Measurements from ENCODE around the gene PRPH. TPM values are rescaled to one million over a fixed set of nuclear protein-coding genes. Genes with fewer than 3 reads are reported as not detected.
A peak's percentile ranks its signal among the peaks of the same experiment; 100 is the strongest.

PRPH gene
- total RNA-seq, 1 donor from 2014 or later: not detected

DNA sequence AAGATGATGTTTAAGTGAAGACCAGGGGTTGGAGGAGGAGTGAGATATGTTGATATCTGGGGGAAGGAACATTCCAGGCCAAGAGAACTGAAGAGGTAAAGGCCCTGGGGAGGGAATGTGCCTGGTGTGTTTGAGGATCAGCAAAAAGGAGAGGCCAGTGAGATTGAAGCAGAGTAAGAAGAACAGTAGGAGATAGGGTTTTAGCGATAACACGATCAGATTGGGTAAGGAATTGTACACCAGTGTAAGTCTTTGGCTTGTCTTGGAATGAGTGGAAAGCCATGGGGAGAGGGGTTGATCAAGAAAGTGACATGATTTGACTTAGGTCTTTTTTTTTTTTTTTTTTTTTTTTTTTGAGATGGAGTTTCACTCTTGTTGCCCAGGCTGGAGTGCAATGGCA is 32.9 kb downstream of the PRPH start:
- H3K27ac ChIP-seq: no peak overlapping the region
- DNase-seq (no peak), ATAC-seq (no peak)
- no peaks in the 10 kb centered on the region for H3K9me3 ChIP-seq
- TF ChIP-seq, protein P1, sequence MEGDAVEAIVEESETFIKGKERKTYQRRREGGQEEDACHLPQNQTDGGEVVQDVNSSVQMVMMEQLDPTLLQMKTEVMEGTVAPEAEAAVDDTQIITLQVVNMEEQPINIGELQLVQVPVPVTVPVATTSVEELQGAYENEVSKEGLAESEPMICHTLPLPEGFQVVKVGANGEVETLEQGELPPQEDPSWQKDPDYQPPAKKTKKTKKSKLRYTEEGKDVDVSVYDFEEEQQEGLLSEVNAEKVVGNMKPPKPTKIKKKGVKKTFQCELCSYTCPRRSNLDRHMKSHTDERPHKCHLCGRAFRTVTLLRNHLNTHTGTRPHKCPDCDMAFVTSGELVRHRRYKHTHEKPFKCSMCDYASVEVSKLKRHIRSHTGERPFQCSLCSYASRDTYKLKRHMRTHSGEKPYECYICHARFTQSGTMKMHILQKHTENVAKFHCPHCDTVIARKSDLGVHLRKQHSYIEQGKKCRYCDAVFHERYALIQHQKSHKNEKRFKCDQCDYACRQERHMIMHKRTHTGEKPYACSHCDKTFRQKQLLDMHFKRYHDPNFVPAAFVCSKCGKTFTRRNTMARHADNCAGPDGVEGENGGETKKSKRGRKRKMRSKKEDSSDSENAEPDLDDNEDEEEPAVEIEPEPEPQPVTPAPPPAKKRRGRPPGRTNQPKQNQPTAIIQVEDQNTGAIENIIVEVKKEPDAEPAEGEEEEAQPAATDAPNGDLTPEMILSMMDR (IDR thresholded peaks at IDR 0.05): no peak
- peaks cover 4% of the 10 kb centered on the region for H3K27me3 ChIP-seq
- H3K36me3 ChIP-seq: no peaks in the 10 kb centered on the region
- peaks cover 5% of the 10 kb centered on the region for H3K4me1 ChIP-seq
- no peak overlapping the region for H3K4me3 ChIP-seq
- intact Hi-C loops (cut with DNase I): no loop called here

DNA sequence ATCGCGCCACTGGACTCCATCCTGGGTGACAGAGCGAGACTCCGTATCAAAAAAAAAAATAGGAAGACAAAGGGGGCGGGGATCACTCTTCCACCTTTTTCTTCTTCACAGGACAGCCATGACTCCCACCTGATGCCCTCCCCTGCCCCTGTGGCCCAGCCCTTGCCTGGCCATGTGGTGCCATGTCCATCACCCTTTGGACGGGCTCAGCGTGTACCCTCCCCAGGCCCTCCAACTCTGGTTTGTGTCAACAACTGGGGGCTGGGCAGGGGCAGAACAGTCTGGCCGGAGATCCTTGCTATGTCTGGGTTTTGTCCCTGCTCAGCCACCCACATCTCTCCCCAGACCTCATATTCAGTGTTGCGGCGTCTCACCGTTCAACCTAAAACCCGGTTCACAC is 33.9 kb downstream of the PRPH start:
- intact Hi-C loops (cut with DNase I): no loop called here
- peaks cover 13% of the 10 kb centered on the region for H3K27me3 ChIP-seq
- no peaks in the 10 kb centered on the region for H3K36me3 ChIP-seq
- TF ChIP-seq, protein P1 (IDR thresholded peaks at IDR 0.05): no peak
- ATAC-seq (no peak), DNase-seq (peak; percentile 39)
- no peaks in the 10 kb centered on the region for H3K9me3 ChIP-seq
- H3K4me3 ChIP-seq: no peak overlapping the region
- H3K4me1 ChIP-seq: peaks cover 4% of the 10 kb centered on the region
- no peak overlapping the region for H3K27ac ChIP-seq

DNA sequence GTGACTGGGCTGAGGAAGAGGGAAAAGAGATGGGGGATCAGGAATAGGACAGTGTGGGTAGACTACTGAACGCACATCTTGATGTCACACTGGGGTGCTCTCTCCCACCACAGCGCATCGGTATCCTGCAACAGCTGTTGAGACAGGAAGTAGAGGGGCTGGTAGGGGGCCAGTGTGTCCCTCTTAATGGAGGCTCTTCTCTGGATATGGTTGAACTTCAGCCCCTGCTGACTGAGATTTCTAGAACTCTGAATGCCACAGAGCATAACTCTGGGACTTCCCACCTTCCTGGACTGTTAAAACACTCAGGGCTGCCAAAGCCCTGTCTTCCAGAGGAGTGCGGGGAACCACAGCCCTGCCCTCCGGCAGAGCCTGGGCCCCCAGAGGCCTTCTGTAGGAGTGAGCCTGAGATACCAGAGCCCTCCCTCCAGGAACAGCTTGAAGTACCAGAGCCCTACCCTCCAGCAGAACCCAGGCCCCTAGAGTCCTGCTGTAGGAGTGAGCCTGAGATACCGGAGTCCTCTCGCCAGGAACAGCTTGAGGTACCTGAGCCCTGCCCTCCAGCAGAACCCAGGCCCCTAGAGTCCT is 35.2 kb downstream of the PRPH start:
- Histone ChIP-seq H3K27me3 (peaks cover 26% of the 10 kb centered on the region), H3K27ac (no peak overlapping the region), H3K9me3 (no peaks in the 10 kb centered on the region), H3K4me3 (no peak overlapping the region), H3K36me3 (no peaks in the 10 kb centered on the region), H3K4me1 (peaks cover 4% of the 10 kb centered on the region)
- TF ChIP-seq, protein P1 (IDR thresholded peaks at IDR 0.05): no peak
- intact Hi-C loops (cut with DNase I): no loop called here
- no peak for ATAC-seq
- DNase-seq: no peak

DNA sequence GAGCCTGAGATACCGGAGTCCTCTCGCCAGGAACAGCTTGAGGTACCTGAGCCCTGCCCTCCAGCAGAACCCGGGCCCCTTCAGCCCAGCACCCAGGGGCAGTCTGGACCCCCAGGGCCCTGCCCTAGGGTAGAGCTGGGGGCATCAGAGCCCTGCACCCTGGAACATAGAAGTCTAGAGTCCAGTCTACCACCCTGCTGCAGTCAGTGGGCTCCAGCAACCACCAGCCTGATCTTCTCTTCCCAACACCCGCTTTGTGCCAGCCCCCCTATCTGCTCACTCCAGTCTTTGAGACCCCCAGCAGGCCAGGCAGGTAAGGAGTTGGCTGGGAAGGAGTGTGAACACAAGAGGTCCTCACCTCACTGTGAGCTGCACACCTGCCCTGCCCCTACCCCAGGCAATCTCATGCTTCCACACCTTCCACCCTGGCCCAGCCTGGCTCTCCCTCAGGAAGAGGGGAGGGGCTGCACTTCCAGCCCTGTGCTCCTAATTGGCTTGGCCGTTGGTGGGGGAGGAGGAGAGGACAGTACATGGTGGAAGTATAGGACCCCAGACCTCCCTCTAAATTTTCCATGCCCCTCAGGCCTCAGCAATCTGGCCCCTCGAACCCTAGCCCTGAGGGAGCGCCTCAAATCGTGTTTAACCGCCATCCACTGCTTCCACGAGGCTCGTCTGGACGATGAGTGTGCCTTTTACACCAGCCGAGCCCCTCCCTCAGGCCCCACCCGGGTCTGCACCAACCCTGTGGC is 35.9 kb downstream of the PRPH start:
- intact Hi-C loops (cut with DNase I): no loop called here
- no peak for ATAC-seq
- no peaks in the 10 kb centered on the region for H3K36me3 ChIP-seq
- H3K27ac ChIP-seq: no peak overlapping the region
- TF ChIP-seq, protein P1 (IDR thresholded peaks at IDR 0.05): no peak
- H3K9me3 ChIP-seq: no peaks in the 10 kb centered on the region
- H3K4me3 ChIP-seq: no peak overlapping the region
- DNase-seq: peak; percentile 55
- H3K4me1 ChIP-seq: peaks cover 4% of the 10 kb centered on the region
- H3K27me3 ChIP-seq: peaks cover 33% of the 10 kb centered on the region

DNA sequence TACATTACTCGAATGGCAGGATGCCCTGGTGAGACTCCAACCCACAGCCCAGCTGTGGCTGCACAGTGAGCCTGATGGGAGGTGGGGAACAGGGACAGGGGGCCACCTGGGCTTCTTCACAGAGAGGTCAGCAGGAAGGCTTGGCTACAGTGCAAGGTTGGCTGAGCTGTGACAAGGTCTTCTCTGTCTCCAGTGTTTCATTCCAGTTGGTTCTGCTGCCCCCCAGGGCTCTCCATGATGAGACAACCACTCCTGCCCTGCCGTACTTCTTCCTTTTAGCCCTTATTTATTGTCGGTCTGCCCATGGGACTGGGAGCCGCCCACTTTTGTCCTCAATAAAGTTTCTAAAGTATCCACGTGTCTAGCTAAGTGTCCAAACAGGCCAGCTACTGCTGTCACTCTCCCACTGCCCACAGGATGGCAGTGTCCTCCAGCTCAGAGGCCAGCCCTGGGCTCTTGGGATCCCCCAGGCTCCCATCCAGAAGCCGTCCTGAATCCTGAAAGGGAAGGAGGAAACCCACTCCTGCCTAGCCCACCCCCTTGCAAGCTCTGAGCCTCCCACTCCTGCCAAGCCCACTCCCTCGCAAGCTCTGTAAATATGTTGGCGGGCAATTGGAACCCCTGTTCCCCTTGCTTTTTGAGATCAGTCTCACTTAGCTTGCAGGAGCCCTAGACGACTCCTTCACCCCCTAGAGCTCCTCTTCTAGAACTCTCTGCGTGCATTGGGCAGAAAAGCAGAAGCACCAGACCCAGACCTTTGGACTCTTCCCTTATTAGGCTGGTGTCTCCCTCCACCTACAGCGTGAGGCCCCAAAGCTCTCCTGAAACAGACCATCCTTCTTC is 36.7 kb downstream of the PRPH start:
- no peak overlapping the region for H3K4me3 ChIP-seq
- no peaks in the 10 kb centered on the region for H3K9me3 ChIP-seq
- ATAC-seq (peak; percentile 92), DNase-seq (peak; percentile 80)
- H3K36me3 ChIP-seq: no peaks in the 10 kb centered on the region
- H3K27me3 ChIP-seq: peaks cover 41% of the 10 kb centered on the region
- H3K27ac ChIP-seq: no peak overlapping the region
- peaks cover 8% of the 10 kb centered on the region for H3K4me1 ChIP-seq
- TF ChIP-seq, protein P1 (IDR thresholded peaks at IDR 0.05): peak; percentile 70
- intact Hi-C loops (cut with DNase I): no loop called here
